HepG2 (cell line): ENCODE results near the gene ZNF524. TPM values are rescaled to one million over a fixed set of nuclear protein-coding genes. Genes with fewer than 3 reads are reported as not detected.
A peak's percentile ranks its signal among the peaks of the same experiment; 100 is the strongest.

ENCODE experiments used
- HNRNPH1 ChIP-seq: fragments of 200-400 bp; formaldehyde crosslinking; optimal IDR thresholded peaks from 2 replicates; pipeline ENCODE3; 2017; ENCODE audit warnings: mild to moderate bottlenecking, low read depth, low read length
- NCOA2 ChIP-seq: sonication (generic); formaldehyde crosslinking; IDR thresholded peaks from 2 replicates; pipeline ENCODE4 v1.8.0; 2022; ENCODE audit warnings: inconsistent platforms
- ONECUT2 ChIP-seq: sonication (generic); formaldehyde crosslinking; IDR thresholded peaks from 2 replicates; pipeline ENCODE4 v1.4.0; 2020; ENCODE audit warnings: missing genetic modification reagents
- PHF8 ChIP-seq: sonication (generic); formaldehyde crosslinking; IDR thresholded peaks from 2 replicates; pipeline ENCODE4 v1.5.0; 2020; ENCODE audit warnings: missing genetic modification reagents
- PRMT3 ChIP-seq: sonication (generic); formaldehyde crosslinking; IDR thresholded peaks from 2 replicates; pipeline ENCODE4 v1.8.1; 2022; ENCODE audit warnings: low read depth, mild to moderate bottlenecking, moderate library complexity, missing genetic modification reagents, borderline replicate concordance
- SOX5 ChIP-seq: IDR thresholded peaks from 2 replicates; pipeline ENCODE4 v1.6.1; 2016; ENCODE audit warnings: borderline replicate concordance
- ZFP41 ChIP-seq: sonication (generic); formaldehyde crosslinking; IDR thresholded peaks from 2 replicates; pipeline ENCODE4 v1.4.0; 2020; ENCODE audit warnings: mild to moderate bottlenecking, missing genetic modification reagents, borderline replicate concordance
- ZKSCAN8 ChIP-seq: IDR thresholded peaks from 2 replicates; pipeline ENCODE4 v1.6.1; 2016; ENCODE audit warnings: borderline replicate concordance, missing genetic modification reagents, missing compliant biosample characterization
- ZMYM4 ChIP-seq: sonication (generic); formaldehyde crosslinking; IDR thresholded peaks from 2 replicates; pipeline ENCODE4 v1.8.1; 2023; ENCODE audit warnings: mild to moderate bottlenecking, missing genetic modification reagents
- ZNF10 ChIP-seq: sonication (generic); formaldehyde crosslinking; IDR thresholded peaks from 2 replicates; pipeline ENCODE4 v1.4.0; 2020; ENCODE audit warnings: mild to moderate bottlenecking, low read depth, missing genetic modification reagents, borderline replicate concordance
- ZNF180 ChIP-seq: sonication (generic); formaldehyde crosslinking; IDR thresholded peaks from 2 replicates; pipeline ENCODE4 v1.4.0; 2020; ENCODE audit warnings: low read depth, missing genetic modification reagents, borderline replicate concordance
- ZNF883 ChIP-seq: sonication (generic); formaldehyde crosslinking; IDR thresholded peaks from 2 replicates; pipeline ENCODE4 v1.5.1; 2020; ENCODE audit warnings: mild to moderate bottlenecking, missing genetic modification reagents; ENCODE audit errors: not compliant biosample characterization
- polyA plus RNA-seq, 8 experiments: library from polyadenylated mRNA; depleted of rRNA in 3 of 8; stranded (reverse) in 7 of 8; unstranded in 1 of 8; fragments of >200 nt; fragmentation: Illumina TruSeq in 4 of 8; extraction: Trizol in 4 of 8; gene quantifications; 2 replicates each; pipeline versions ENCODE4 v1.2.1 to v1.2.3, GENCODE V29; 2011 to 2016; ENCODE audit warnings: low read depth in 4 of 8, missing spikeins in 1 of 8, mixed read lengths in 1 of 8; ENCODE audit not compliant: insufficient read depth in 1 of 8
- total RNA-seq, 5 experiments: library from RNA; depleted of rRNA; stranded (reverse); fragments of >200 nt; fragmentation: Illumina TruSeq; extraction: Trizol; gene quantifications; 2 replicates each; pipeline ENCODE4 v1.2.3, GENCODE V29; 2016; ENCODE audit warnings: low read depth in 1 of 5
- TF ChIP-seq, protein P1 (sequence below): sonication (generic); formaldehyde crosslinking; IDR thresholded peaks from 2 replicates; pipeline ENCODE4 v1.4.0; 2020; ENCODE audit warnings: missing genetic modification reagents, mild to moderate bottlenecking, borderline replicate concordance
- TF ChIP-seq, protein P2 (sequence below): sonication (generic); formaldehyde crosslinking; IDR thresholded peaks from 2 replicates; pipeline ENCODE4 v1.5.0; 2020; ENCODE audit warnings: mild to moderate bottlenecking, missing genetic modification reagents, borderline replicate concordance
- TF ChIP-seq, protein P3 (sequence below): IDR thresholded peaks from 2 replicates; pipeline ENCODE4 v1.4.0; 2020; ENCODE audit warnings: mild to moderate bottlenecking, missing genetic modification reagents

ZNF524 gene
- total and polyA plus RNA-seq, 2 of the 13 experiments (the other 11 are each of a cell fraction or from before 2014, with no cell fraction given) = 3.2 to 4.6 TPM

DNA sequence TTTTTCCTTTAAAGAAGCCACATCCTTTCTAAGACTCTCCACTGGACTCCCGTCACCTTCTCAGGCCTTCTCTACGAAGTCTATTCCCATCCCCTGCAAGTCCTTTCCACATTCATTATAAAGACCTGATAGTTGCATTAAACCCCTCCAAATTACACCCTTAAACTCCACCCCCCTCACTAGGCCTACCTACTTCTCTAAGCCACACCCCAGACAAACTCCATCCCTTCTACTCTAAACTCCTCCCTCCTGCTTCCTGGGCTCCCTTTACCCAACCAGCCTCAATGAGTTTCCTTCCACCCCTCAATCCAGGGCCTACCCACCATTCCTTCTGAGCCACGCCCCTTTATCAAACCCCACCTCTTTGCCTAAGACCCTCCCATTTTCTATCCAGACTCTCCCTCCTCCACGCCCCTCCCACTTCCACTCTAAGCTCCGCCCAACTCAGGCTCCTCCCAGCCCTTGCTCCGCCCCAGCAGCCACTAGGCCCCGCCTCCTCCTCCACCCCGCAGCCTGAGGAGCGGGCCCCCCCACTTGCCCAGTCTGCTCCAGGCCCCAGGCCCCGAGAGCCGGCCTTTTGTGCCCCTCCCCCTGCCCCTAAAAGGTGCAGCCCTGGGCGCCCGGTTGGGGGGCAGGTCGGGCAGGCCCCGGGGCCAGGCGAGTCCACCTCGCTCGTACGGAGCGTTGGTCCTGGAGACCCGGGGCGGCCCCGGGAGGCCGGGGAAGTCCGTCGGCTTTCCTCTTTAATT is 1.2 kb upstream of the ZNF524 start (continued):
- TF ChIP-seq, protein P1, sequence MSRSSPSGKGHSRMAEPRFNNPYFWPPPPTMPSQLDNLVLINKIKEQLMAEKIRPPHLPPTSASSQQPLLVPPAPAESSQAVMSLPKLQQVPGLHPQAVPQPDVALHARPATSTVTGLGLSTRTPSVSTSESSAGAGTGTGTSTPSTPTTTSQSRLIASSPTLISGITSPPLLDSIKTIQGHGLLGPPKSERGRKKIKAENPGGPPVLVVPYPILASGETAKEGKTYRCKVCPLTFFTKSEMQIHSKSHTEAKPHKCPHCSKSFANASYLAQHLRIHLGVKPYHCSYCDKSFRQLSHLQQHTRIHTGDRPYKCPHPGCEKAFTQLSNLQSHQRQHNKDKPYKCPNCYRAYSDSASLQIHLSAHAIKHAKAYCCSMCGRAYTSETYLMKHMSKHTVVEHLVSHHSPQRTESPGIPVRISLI (CRISPR knock-in tag) = no peak
- TF ChIP-seq, protein P2, sequence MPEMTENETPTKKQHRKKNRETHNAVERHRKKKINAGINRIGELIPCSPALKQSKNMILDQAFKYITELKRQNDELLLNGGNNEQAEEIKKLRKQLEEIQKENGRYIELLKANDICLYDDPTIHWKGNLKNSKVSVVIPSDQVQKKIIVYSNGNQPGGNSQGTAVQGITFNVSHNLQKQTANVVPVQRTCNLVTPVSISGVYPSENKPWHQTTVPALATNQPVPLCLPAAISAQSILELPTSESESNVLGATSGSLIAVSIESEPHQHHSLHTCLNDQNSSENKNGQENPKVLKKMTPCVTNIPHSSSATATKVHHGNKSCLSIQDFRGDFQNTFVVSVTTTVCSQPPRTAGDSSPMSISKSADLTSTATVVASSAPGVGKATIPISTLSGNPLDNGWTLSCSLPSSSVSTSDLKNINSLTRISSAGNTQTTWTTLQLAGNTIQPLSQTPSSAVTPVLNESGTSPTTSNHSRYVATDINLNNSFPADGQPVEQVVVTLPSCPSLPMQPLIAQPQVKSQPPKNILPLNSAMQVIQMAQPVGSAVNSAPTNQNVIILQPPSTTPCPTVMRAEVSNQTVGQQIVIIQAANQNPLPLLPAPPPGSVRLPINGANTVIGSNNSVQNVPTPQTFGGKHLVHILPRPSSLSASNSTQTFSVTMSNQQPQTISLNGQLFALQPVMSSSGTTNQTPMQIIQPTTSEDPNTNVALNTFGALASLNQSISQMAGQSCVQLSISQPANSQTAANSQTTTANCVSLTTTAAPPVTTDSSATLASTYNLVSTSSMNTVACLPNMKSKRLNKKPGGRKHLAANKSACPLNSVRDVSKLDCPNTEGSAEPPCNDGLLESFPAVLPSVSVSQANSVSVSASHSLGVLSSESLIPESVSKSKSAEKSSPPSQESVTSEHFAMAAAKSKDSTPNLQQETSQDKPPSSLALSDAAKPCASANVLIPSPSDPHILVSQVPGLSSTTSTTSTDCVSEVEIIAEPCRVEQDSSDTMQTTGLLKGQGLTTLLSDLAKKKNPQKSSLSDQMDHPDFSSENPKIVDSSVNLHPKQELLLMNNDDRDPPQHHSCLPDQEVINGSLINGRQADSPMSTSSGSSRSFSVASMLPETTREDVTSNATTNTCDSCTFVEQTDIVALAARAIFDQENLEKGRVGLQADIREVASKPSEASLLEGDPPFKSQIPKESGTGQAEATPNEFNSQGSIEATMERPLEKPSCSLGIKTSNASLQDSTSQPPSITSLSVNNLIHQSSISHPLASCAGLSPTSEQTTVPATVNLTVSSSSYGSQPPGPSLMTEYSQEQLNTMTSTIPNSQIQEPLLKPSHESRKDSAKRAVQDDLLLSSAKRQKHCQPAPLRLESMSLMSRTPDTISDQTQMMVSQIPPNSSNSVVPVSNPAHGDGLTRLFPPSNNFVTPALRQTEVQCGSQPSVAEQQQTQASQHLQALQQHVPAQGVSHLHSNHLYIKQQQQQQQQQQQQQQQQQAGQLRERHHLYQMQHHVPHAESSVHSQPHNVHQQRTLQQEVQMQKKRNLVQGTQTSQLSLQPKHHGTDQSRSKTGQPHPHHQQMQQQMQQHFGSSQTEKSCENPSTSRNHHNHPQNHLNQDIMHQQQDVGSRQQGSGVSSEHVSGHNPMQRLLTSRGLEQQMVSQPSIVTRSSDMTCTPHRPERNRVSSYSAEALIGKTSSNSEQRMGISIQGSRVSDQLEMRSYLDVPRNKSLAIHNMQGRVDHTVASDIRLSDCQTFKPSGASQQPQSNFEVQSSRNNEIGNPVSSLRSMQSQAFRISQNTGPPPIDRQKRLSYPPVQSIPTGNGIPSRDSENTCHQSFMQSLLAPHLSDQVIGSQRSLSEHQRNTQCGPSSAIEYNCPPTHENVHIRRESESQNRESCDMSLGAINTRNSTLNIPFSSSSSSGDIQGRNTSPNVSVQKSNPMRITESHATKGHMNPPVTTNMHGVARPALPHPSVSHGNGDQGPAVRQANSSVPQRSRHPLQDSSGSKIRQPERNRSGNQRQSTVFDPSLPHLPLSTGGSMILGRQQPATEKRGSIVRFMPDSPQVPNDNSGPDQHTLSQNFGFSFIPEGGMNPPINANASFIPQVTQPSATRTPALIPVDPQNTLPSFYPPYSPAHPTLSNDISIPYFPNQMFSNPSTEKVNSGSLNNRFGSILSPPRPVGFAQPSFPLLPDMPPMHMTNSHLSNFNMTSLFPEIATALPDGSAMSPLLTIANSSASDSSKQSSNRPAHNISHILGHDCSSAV = no peak
- TF ChIP-seq ZKSCAN8 (no peak), ZFP41 (CRISPR knock-in tag) (0 out of 2 replicates have a peak, but pooled peaks have one; percentile 37), SOX5 (CRISPR knock-in tag) (0 out of 2 replicates have a peak, but pooled peaks have one; percentile 14), ZNF10 (CRISPR knock-in tag) (no peak), HNRNPH1 (no peak), ZMYM4 (CRISPR knock-in tag) (no peak), PRMT3 (CRISPR knock-in tag) (no peak), ZNF180 (CRISPR knock-in tag) (no peak), NCOA2 (CRISPR knock-in tag) (no peak), PHF8 (CRISPR knock-in tag) (peak; percentile 72), ZNF883 (CRISPR knock-in tag) (no peak), ONECUT2 (no peak)
- TF ChIP-seq, protein P3, sequence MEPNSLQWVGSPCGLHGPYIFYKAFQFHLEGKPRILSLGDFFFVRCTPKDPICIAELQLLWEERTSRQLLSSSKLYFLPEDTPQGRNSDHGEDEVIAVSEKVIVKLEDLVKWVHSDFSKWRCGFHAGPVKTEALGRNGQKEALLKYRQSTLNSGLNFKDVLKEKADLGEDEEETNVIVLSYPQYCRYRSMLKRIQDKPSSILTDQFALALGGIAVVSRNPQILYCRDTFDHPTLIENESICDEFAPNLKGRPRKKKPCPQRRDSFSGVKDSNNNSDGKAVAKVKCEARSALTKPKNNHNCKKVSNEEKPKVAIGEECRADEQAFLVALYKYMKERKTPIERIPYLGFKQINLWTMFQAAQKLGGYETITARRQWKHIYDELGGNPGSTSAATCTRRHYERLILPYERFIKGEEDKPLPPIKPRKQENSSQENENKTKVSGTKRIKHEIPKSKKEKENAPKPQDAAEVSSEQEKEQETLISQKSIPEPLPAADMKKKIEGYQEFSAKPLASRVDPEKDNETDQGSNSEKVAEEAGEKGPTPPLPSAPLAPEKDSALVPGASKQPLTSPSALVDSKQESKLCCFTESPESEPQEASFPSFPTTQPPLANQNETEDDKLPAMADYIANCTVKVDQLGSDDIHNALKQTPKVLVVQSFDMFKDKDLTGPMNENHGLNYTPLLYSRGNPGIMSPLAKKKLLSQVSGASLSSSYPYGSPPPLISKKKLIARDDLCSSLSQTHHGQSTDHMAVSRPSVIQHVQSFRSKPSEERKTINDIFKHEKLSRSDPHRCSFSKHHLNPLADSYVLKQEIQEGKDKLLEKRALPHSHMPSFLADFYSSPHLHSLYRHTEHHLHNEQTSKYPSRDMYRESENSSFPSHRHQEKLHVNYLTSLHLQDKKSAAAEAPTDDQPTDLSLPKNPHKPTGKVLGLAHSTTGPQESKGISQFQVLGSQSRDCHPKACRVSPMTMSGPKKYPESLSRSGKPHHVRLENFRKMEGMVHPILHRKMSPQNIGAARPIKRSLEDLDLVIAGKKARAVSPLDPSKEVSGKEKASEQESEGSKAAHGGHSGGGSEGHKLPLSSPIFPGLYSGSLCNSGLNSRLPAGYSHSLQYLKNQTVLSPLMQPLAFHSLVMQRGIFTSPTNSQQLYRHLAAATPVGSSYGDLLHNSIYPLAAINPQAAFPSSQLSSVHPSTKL = peak; percentile 29; the same call in 1 of the 2 replicates
